GM23338 (cell line): Measurements from ENCODE around the gene TCTN3. TPM values are rescaled to one million over a fixed set of nuclear protein-coding genes. Genes with fewer than 3 reads are reported as not detected.

Source experiments
- ATAC-seq: fragments of 200-7000 bp; cut with Tn5 transposase; 3 replicates; pipeline ENCODE4 v1.9.1; 2020
- DNase-seq: peaks from one replicate; pipeline ENCODE4 v3.0.0-alpha.2; 2015; ENCODE audit warnings: low spot score
- H2AFZ ChIP-seq: fragments of 200-600 bp; sonication (generic); 2 replicates; pipeline ENCODE4 v1.8.0; 2016; ENCODE audit warnings: antibody characterized with exemption, mild to moderate bottlenecking, moderate library complexity
- H3F3A ChIP-seq: fragments of 200-600 bp; sonication (generic); replicated peaks from 2 replicates; pipeline ENCODE4 v1.8.0; 2017; ENCODE audit warnings: antibody characterized with exemption, mixed run types, low read depth
- H3K27ac ChIP-seq: fragments of 200-600 bp; sonication (generic); 2 replicates; pipeline ENCODE4 v1.6.1; 2016; ENCODE audit warnings: low read depth
- H3K27me3 ChIP-seq: fragments of 200-600 bp; sonication (generic); 2 replicates; pipeline ENCODE4 v1.8.0; 2016; ENCODE audit warnings: mild to moderate bottlenecking, mixed run types, moderate library complexity; ENCODE audit not compliant: insufficient read depth
- H3K36me3 ChIP-seq: fragments of 200-600 bp; sonication (generic); 2 replicates; pipeline ENCODE4 v1.8.0; 2016; ENCODE audit warnings: mild to moderate bottlenecking; ENCODE audit not compliant: insufficient read depth
- H3K4me1 ChIP-seq: fragments of 200-600 bp; sonication (generic); 2 replicates; pipeline ENCODE4 v1.8.0; 2016; ENCODE audit warnings: mild to moderate bottlenecking, moderate library complexity; ENCODE audit not compliant: insufficient read depth
- H3K4me2 ChIP-seq: fragments of 200-600 bp; sonication (generic); 2 replicates; pipeline ENCODE4 v1.7.1; 2017; ENCODE audit warnings: mixed run types
- H3K4me3 ChIP-seq: fragments of 200-600 bp; sonication (generic); 2 replicates; pipeline ENCODE4 v1.6.1; 2016; ENCODE audit warnings: mixed run types
- H3K79me2 ChIP-seq: fragments of 200-600 bp; sonication (generic); replicated peaks from 2 replicates; pipeline ENCODE4 v1.8.0; 2017; ENCODE audit warnings: mild to moderate bottlenecking; ENCODE audit not compliant: insufficient read depth
- H3K9me2 ChIP-seq: fragments of 200-600 bp; sonication (generic); 2 replicates; pipeline ENCODE4 v1.8.0; 2017; ENCODE audit not compliant: insufficient read depth
- H4K20me1 ChIP-seq: fragments of 200-600 bp; sonication (generic); replicated peaks from 2 replicates; pipeline ENCODE4 v1.8.0; 2017; ENCODE audit warnings: mild to moderate bottlenecking; ENCODE audit not compliant: insufficient read depth
- H3K27ac Mint-ChIP-seq: 2 replicates; pipeline ENCODE4 v1.8.0; 2020; ENCODE audit warnings: inconsistent platforms, mild to moderate bottlenecking, moderate library complexity, mixed read lengths
- H3K27me3 Mint-ChIP-seq: 3 replicates; pipeline ENCODE4 v1.8.0; 2022; ENCODE audit warnings: low read depth, mild to moderate bottlenecking, moderate library complexity, mixed read lengths, inconsistent platforms; ENCODE audit not compliant: insufficient read depth, poor library complexity
- H3K36me3 Mint-ChIP-seq: 3 replicates; pipeline ENCODE4 v1.8.0; 2021; ENCODE audit warnings: low read depth, mild to moderate bottlenecking, inconsistent platforms, moderate library complexity, mixed read lengths
- H3K4me1 Mint-ChIP-seq: 3 replicates; pipeline ENCODE4 v1.8.0; 2020; ENCODE audit warnings: mild to moderate bottlenecking, inconsistent platforms, mixed read lengths
- H3K4me3 Mint-ChIP-seq: 3 replicates; pipeline ENCODE4 v1.8.0; 2021; ENCODE audit warnings: moderate library complexity, mild to moderate bottlenecking, inconsistent platforms, mixed read lengths
- H3K9me3 Mint-ChIP-seq: 3 replicates; pipeline ENCODE4 v1.8.0; 2020; ENCODE audit warnings: moderate library complexity, mild to moderate bottlenecking, inconsistent platforms, mixed read lengths
- CREB1 ChIP-seq: fragments of 250-450 bp; sonication (Bioruptor Pico); IDR thresholded peaks from 2 replicates; pipeline ENCODE4 v1.5.0; 2020; ENCODE audit warnings: low read depth, mild to moderate bottlenecking, moderate library complexity
- EZH2phosphoT487 ChIP-seq: fragments of 200-600 bp; sonication (generic); IDR thresholded peaks from one replicate; pipeline ENCODE4 v1.8.1; 2018; ENCODE audit warnings: antibody characterized with exemption; ENCODE audit not compliant: unreplicated experiment
- POLR2AphosphoS5 ChIP-seq: IDR thresholded peaks from 2 replicates; pipeline ENCODE4 v1.6.1; 2016; ENCODE audit warnings: antibody characterized with exemption, low read depth
- REST ChIP-seq: IDR thresholded peaks from one replicate; pipeline ENCODE4 v1.6.1; 2018; ENCODE audit warnings: antibody characterized with exemption; ENCODE audit not compliant: unreplicated experiment
- STAT1 ChIP-seq: IDR thresholded peaks from one replicate; pipeline ENCODE4 v1.6.1; 2016; ENCODE audit warnings: antibody characterized with exemption; ENCODE audit not compliant: unreplicated experiment
- ZNF114 ChIP-seq: fragments of 250-450 bp; sonication (Bioruptor Pico); IDR thresholded peaks from 2 replicates; pipeline ENCODE4 v1.5.0; 2020; ENCODE audit warnings: mild to moderate bottlenecking, moderate library complexity
- ZNF462 ChIP-seq: fragments of 250-450 bp; sonication (Bioruptor Pico); IDR thresholded peaks from 2 replicates; pipeline ENCODE4 v1.5.0; 2020; ENCODE audit warnings: mild to moderate bottlenecking, moderate library complexity
- polyA plus RNA-seq: library from polyadenylated mRNA; unstranded; fragments of >200 nt; fragmentation: Nextera tagmentation; extraction: Ambion mirVana; gene quantifications from 2 replicates; pipeline ENCODE4 v1.2.1, GENCODE V29; 2016
- total RNA-seq: library from RNA; depleted of rRNA; stranded (reverse); fragments of >200 nt; shearing (Covaris generic); gene quantifications from 2 replicates; pipeline ENCODE4 v1.2.3, GENCODE V29; 2014
- TF ChIP-seq, protein P1 (sequence below): IDR thresholded peaks from 2 replicates; pipeline ENCODE4 v1.6.1; 2016; ENCODE audit warnings: antibody characterized with exemption

Gene TCTN3
- total and polyA plus RNA-seq, 2 experiments from 2014 or later, result 29.7 to 32.4 TPM

GRCh38 chr10:95651346-95652060, 42.2 kb downstream of the TCTN3 start:
- peaks cover 2% of the 10 kb centered on the region for H3K27me3 Mint-ChIP-seq
- no peak overlapping the region for H3K4me3 ChIP-seq
- peaks cover 31% of the 10 kb centered on the region; the same call in 1 of the 2 replicates for H3K36me3 ChIP-seq
- no peak overlapping the region for H3K4me2 ChIP-seq
- H3K9me3 Mint-ChIP-seq, result peaks cover 6% of the 10 kb centered on the region; the same call in 1 of the 3 replicates
- H2AFZ ChIP-seq, result no peak overlapping the region
- DNase-seq (no peak), ATAC-seq (no peak)
- H4K20me1 ChIP-seq, result peaks cover 3% of the 10 kb centered on the region
- peaks cover 20% of the 10 kb centered on the region for H3K4me1 Mint-ChIP-seq
- no peak overlapping the region for H3K27ac ChIP-seq
- TF ChIP-seq ZNF462 (no peak), POLR2AphosphoS5 (no peak), CREB1 (CRISPR knock-in tag) (no peak), EZH2phosphoT487 (no peak), ZNF114 (CRISPR knock-in tag) (no peak), REST (no peak), STAT1 (no peak)
- TF ChIP-seq, protein P1, sequence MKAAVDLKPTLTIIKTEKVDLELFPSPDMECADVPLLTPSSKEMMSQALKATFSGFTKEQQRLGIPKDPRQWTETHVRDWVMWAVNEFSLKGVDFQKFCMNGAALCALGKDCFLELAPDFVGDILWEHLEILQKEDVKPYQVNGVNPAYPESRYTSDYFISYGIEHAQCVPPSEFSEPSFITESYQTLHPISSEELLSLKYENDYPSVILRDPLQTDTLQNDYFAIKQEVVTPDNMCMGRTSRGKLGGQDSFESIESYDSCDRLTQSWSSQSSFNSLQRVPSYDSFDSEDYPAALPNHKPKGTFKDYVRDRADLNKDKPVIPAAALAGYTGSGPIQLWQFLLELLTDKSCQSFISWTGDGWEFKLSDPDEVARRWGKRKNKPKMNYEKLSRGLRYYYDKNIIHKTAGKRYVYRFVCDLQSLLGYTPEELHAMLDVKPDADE, result no peak
- no peaks in the 10 kb centered on the region for H3K27me3 ChIP-seq
- H3K79me2 ChIP-seq, result peaks cover 76% of the 10 kb centered on the region
- peaks cover 61% of the 10 kb centered on the region for H3K36me3 Mint-ChIP-seq
- no peaks in the 10 kb centered on the region for H3K9me2 ChIP-seq
- H3K4me1 ChIP-seq, result peaks cover 16% of the 10 kb centered on the region
- no peak overlapping the region for H3K27ac Mint-ChIP-seq
- no peaks in the 10 kb centered on the region for H3F3A ChIP-seq
- no peak overlapping the region for H3K4me3 Mint-ChIP-seq
